Keratinocyte (primary cell): Measurements from ENCODE around the gene ACTA2.

Experiments
- CTCF ChIP-seq, 3 experiments: IDR thresholded peaks in 1 of 3; conservative IDR thresholded peaks in 1 of 3; optimal IDR thresholded peaks in 1 of 3; 2 replicates in 2 of 3; 3 replicates in 1 of 3; pipeline versions ENCODE3 to v1.5.1; 2011; ENCODE audit warnings: low read length in 3 of 3, mild to moderate bottlenecking in 3 of 3, moderate library complexity in 2 of 3, control low read depth in 1 of 3, inconsistent platforms in 1 of 3; ENCODE audit not compliant: insufficient read depth in 2 of 3; ENCODE audit errors: extremely low read depth in 1 of 3
- EZH2 ChIP-seq: IDR thresholded peaks from one replicate; pipeline ENCODE4 v1.6.1; 2012; ENCODE audit warnings: inconsistent platforms, mild to moderate bottlenecking, low read length, moderate library complexity

GRCh38 chr10:88922041-88922440 lies 30.5 kb downstream of the ACTA2 start:
- TF ChIP-seq CTCF (optimal IDR thresholded peaks at IDR 0.05 in 1 of 3, IDR thresholded peaks at IDR 0.05 in 1 of 3, conservative IDR thresholded peaks at IDR 0.05 in 1 of 3; ENCODE audit: extremely low read depth in 1 of 3, insufficient read depth in 2 of 3, low read length in 3 of 3) (no peak), EZH2 (no peak)
